ENCODE data around the gene B3GAT1.

B3GAT1 gene

GRCh38 chr11:134386945-134387344 lies 25.1 kb downstream of the B3GAT1 start:
- DNase-seq (peak; percentile 88), ATAC-seq (ENCODE audit: insufficient read depth, low read depth) (peak; percentile 87)
- H4K20me1 ChIP-seq (ENCODE audit: insufficient read depth, low read length): peaks cover 7% of the 10 kb centered on the region
- H3K9ac ChIP-seq (ENCODE audit: low read depth, low read length): no peak overlapping the region
- H3K27me3 ChIP-seq (ENCODE audit: insufficient read depth, low read length, poor library complexity): no peaks in the 10 kb centered on the region
- no peak overlapping the region for H3K4me3 ChIP-seq (ENCODE audit: low read depth in 1 of 2, low read length in 2 of 2)
- H3K9me3 ChIP-seq (ENCODE audit: insufficient read depth, low read length, severe bottlenecking): no peaks in the 10 kb centered on the region
- no peak overlapping the region for H3K27ac ChIP-seq (ENCODE audit: low read length)
- H3K4me1 ChIP-seq (ENCODE audit: insufficient read depth, low read length): peaks cover 38% of the 10 kb centered on the region
- no peak overlapping the region for H2AFZ ChIP-seq (ENCODE audit: low read depth, low read length)
- TF ChIP-seq CTCF (IDR thresholded peaks at IDR 0.05; ENCODE audit: borderline replicate concordance, extremely low read depth, low read length, poor library complexity, severe bottlenecking) (no peak), EZH2 (IDR thresholded peaks at IDR 0.05; ENCODE audit: borderline replicate concordance, low read depth, low read length, severe bottlenecking) (no peak)
- H3K36me3 ChIP-seq (ENCODE audit: insufficient read depth, low read length): no peaks in the 10 kb centered on the region
- no peak overlapping the region for H3K4me2 ChIP-seq (ENCODE audit: insufficient read depth, low read length)
- H3K79me2 ChIP-seq (ENCODE audit: insufficient read depth, low read length): no peaks in the 10 kb centered on the region

GRCh38 chr11:134385774-134386565 lies 26.1 kb downstream of the B3GAT1 start:
- Histone ChIP-seq H3K9ac (ENCODE audit: low read depth, low read length) (no peak overlapping the region), H4K20me1 (ENCODE audit: insufficient read depth, low read length) (peaks cover 7% of the 10 kb centered on the region), H3K36me3 (ENCODE audit: insufficient read depth, low read length) (no peaks in the 10 kb centered on the region), H3K79me2 (ENCODE audit: insufficient read depth, low read length) (no peaks in the 10 kb centered on the region), H3K4me1 (ENCODE audit: insufficient read depth, low read length) (peaks cover 34% of the 10 kb centered on the region), H3K27ac (ENCODE audit: low read length) (no peak overlapping the region), H3K4me3 (ENCODE audit: low read depth in 1 of 2, low read length in 2 of 2) (no peak overlapping the region), H3K27me3 (ENCODE audit: insufficient read depth, low read length, poor library complexity) (no peaks in the 10 kb centered on the region), H3K9me3 (ENCODE audit: insufficient read depth, low read length, severe bottlenecking) (no peaks in the 10 kb centered on the region), H3K4me2 (ENCODE audit: insufficient read depth, low read length) (no peak overlapping the region), H2AFZ (ENCODE audit: low read depth, low read length) (no peak overlapping the region)
- ATAC-seq (ENCODE audit: insufficient read depth, low read depth) (peak; percentile 32), DNase-seq (peak; percentile 64)
- TF ChIP-seq EZH2 (IDR thresholded peaks at IDR 0.05; ENCODE audit: borderline replicate concordance, low read depth, low read length, severe bottlenecking) (no peak), CTCF (IDR thresholded peaks at IDR 0.05; ENCODE audit: borderline replicate concordance, extremely low read depth, low read length, poor library complexity, severe bottlenecking) (no peak)

- Histone ChIP-seq H4K20me1 (ENCODE audit: insufficient read depth, low read length) (peaks cover 7% of the 10 kb centered on the region), H3K4me2 (ENCODE audit: insufficient read depth, low read length) (no peak overlapping the region), H3K36me3 (ENCODE audit: insufficient read depth, low read length) (no peaks in the 10 kb centered on the region), H3K9me3 (ENCODE audit: insufficient read depth, low read length, severe bottlenecking) (no peaks in the 10 kb centered on the region), H3K79me2 (ENCODE audit: insufficient read depth, low read length) (no peaks in the 10 kb centered on the region), H2AFZ (ENCODE audit: low read depth, low read length) (no peak overlapping the region), H3K4me3 (ENCODE audit: low read depth in 1 of 2, low read length in 2 of 2) (no peak overlapping the region), H3K4me1 (ENCODE audit: insufficient read depth, low read length) (peaks cover 28% of the 10 kb centered on the region), H3K9ac (ENCODE audit: low read depth, low read length) (no peak overlapping the region), H3K27ac (ENCODE audit: low read length) (no peak overlapping the region), H3K27me3 (ENCODE audit: insufficient read depth, low read length, poor library complexity) (no peaks in the 10 kb centered on the region)
- TF ChIP-seq CTCF (IDR thresholded peaks at IDR 0.05; ENCODE audit: borderline replicate concordance, extremely low read depth, low read length, poor library complexity, severe bottlenecking) (no peak), EZH2 (IDR thresholded peaks at IDR 0.05; ENCODE audit: borderline replicate concordance, low read depth, low read length, severe bottlenecking) (no peak)
- DNase-seq (no peak), ATAC-seq (ENCODE audit: insufficient read depth, low read depth) (no peak)
Measured at GRCh38 chr11:134385171-134385570, 26.9 kb downstream of the B3GAT1 start.

Measured in DND-41 (cell line).